ENCODE measurements around the gene PADI3.

DNA sequence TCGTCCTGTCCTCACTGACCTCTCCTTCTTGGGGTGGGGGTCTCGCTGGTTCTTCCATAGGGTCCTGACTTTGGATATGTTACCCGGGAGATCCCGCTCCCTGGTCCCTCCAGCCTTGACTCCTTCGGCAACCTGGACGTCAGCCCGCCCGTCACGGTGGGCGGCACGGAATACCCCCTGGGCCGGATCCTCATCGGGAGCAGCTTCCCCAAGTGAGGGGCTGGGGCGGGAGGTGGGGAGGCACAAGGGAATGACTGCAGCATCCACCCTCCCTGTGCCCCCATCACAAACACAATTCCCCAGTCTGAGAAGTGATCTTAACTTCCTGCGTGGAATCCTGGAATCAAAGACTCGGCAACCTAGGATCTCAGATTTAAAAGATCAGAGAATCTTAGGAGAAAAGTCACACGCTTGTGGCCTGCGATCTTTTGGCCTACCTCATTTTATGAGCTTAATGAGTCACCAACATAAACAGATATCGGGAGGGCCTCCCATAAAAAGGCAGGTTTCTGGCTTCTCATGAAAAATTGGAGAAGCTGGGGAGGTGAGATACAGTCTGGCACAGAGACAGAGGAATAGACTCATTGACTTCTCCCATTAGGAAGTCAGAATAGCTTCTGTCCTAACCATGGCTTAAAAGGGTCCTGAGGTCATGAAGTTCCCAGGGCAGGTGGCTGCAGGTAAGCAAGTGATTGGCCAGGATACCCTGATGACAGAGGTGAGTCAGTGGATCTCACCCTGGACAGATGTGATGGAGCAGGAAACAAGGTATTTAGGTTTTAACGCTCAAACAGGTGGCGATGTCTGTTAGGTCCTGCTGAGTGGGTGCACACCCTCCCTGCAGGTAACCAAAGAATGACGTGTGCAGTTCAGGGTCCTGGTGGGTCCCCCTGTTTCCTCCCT lies 15.9 kb upstream of the PADI3 start:
- TF ChIP-seq, protein P1, sequence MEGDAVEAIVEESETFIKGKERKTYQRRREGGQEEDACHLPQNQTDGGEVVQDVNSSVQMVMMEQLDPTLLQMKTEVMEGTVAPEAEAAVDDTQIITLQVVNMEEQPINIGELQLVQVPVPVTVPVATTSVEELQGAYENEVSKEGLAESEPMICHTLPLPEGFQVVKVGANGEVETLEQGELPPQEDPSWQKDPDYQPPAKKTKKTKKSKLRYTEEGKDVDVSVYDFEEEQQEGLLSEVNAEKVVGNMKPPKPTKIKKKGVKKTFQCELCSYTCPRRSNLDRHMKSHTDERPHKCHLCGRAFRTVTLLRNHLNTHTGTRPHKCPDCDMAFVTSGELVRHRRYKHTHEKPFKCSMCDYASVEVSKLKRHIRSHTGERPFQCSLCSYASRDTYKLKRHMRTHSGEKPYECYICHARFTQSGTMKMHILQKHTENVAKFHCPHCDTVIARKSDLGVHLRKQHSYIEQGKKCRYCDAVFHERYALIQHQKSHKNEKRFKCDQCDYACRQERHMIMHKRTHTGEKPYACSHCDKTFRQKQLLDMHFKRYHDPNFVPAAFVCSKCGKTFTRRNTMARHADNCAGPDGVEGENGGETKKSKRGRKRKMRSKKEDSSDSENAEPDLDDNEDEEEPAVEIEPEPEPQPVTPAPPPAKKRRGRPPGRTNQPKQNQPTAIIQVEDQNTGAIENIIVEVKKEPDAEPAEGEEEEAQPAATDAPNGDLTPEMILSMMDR (IDR thresholded peaks at IDR 0.05; ENCODE audit: low read depth, low read length), result no peak
- TF ChIP-seq MYC (IDR thresholded peaks at IDR 0.05; ENCODE audit: low read depth, low read length), result no peak
- TF ChIP-seq, protein P2, sequence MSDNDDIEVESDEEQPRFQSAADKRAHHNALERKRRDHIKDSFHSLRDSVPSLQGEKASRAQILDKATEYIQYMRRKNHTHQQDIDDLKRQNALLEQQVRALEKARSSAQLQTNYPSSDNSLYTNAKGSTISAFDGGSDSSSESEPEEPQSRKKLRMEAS (IDR thresholded peaks at IDR 0.05; ENCODE audit: low read depth, low read length), result no peak
- no peak for TF ChIP-seq POLR2A (IDR thresholded peaks at IDR 0.05; ENCODE audit: extremely low read depth, insufficient read length)
